CD4-positive, alpha-beta memory T cell (primary cell): ENCODE measurements around the gene PYDC1. TPM values are rescaled to one million over a fixed set of nuclear protein-coding genes. Genes with fewer than 3 reads are reported as not detected.
"Not testable (repeated sequence)": the region's sequence is repeated elsewhere in the genome, so short reads cannot be mapped to it uniquely, and the experiment has no call there.

Source experiments
- CTCF ChIA-PET: fragments of 350-600 bp; sonication (Branson Sonifier 250); formaldehyde crosslinking; loops from one replicate; lab custom pipeline; 2021; ENCODE audit warnings: inconsistent platforms; ENCODE audit not compliant: partially characterized antibody; lab: Charles Lee
- POLR2A ChIA-PET: fragments of 350-600 bp; sonication (Branson Sonifier 250); formaldehyde crosslinking; loops from one replicate; lab custom pipeline; 2021; ENCODE audit not compliant: partially characterized antibody; lab: Charles Lee
- DNase-seq, 5 donors: peaks; one replicate each; pipeline versions ENCODE4 v3.0.0 to v3.0.0-alpha.2; 2020 to 2022; ENCODE audit warnings: mixed read lengths in 1 of 5
- H3K27ac ChIP-seq: one replicate; pipeline ENCODE4 v1.7.0; 2013; ENCODE audit warnings: low read depth, low read length
- H3K27me3 ChIP-seq: 2 replicates; pipeline ENCODE4 v1.7.0; 2013; ENCODE audit warnings: mild to moderate bottlenecking, low read length, moderate library complexity; ENCODE audit not compliant: insufficient read depth
- H3K36me3 ChIP-seq: 2 replicates; pipeline ENCODE4 v1.7.0; 2013; ENCODE audit warnings: mild to moderate bottlenecking, low read length, moderate library complexity; ENCODE audit not compliant: insufficient read depth
- H3K4me1 ChIP-seq: 2 replicates; pipeline ENCODE4 v1.7.0; 2013; ENCODE audit warnings: mild to moderate bottlenecking, low read length, moderate library complexity; ENCODE audit not compliant: insufficient read depth
- H3K4me3 ChIP-seq, 2 donors: one replicate each; pipeline ENCODE4 v1.7.0; 2013; ENCODE audit warnings: low read length in 2 of 2, mild to moderate bottlenecking in 1 of 2
- H3K9me3 ChIP-seq, 2 donors: one replicate each; pipeline ENCODE4 v1.7.0; 2013; ENCODE audit warnings: low read length in 2 of 2, control low read depth in 1 of 2; ENCODE audit not compliant: control insufficient read depth in 1 of 2
- H3K27ac Mint-ChIP-seq, 7 donors: one replicate each; pipeline ENCODE4 v1.8.0; 2020 to 2021; ENCODE audit warnings: mixed read lengths in 7 of 7, mild to moderate bottlenecking in 6 of 7, inconsistent platforms in 3 of 7, moderate library complexity in 3 of 7
- H3K27me3 Mint-ChIP-seq, 2 donors: one replicate each; pipeline ENCODE4 v1.8.0; 2020 to 2021; ENCODE audit warnings: mixed read lengths in 2 of 2
- H3K36me3 Mint-ChIP-seq, 2 donors: one replicate each; pipeline ENCODE4 v1.8.0; 2020 to 2021; ENCODE audit warnings: mixed read lengths in 2 of 2, inconsistent platforms in 1 of 2, mild to moderate bottlenecking in 1 of 2
- H3K4me1 Mint-ChIP-seq, 4 donors: one replicate each; pipeline ENCODE4 v1.8.0; 2020 to 2021; ENCODE audit warnings: mixed read lengths in 4 of 4, mild to moderate bottlenecking in 1 of 4
- H3K4me3 Mint-ChIP-seq, 8 donors: one replicate each; pipeline ENCODE4 v1.8.0; 2020 to 2021; ENCODE audit warnings: mixed read lengths in 8 of 8, mild to moderate bottlenecking in 7 of 8, moderate library complexity in 6 of 8, inconsistent platforms in 3 of 8
- H3K9me3 Mint-ChIP-seq, 8 donors: one replicate each; pipeline ENCODE4 v1.8.0; 2020 to 2021; ENCODE audit warnings: mixed read lengths in 8 of 8, mild to moderate bottlenecking in 5 of 8, inconsistent platforms in 3 of 8, moderate library complexity in 1 of 8
- intact Hi-C: fragments of 100-400 bp; cut with micrococcal nuclease; formaldehyde crosslinking; loops from one replicate; pipeline ENCODE4 v1.15.1; 2023
- polyA plus RNA-seq, 2 donors: library from polyadenylated mRNA; unstranded; fragments of 300-500 nt; fragmentation: Illumina TruSeq; gene quantifications; one replicate each; pipeline ENCODE4 v1.2.3, GENCODE V29; 2021
- total RNA-seq, 2 experiments: library from RNA; stranded (reverse); gene quantifications; one replicate each; pipeline ENCODE4 v1.2.3, GENCODE V29; 2021

The PYDC1 gene
- total and polyA plus RNA-seq, 4 experiments from 2014 or later = not detected

- DNase-seq = peak; percentile 52 to 76 (median 63)
- no peaks in the 10 kb centered on the region for H3K27me3 ChIP-seq
- CTCF ChIA-PET = interaction anchor here (0.9 to 3.3 kb wide), 5 partner anchors 8 to 23 kb away, joined by 3 to 11 read pairs (median 4); no protein-coding TSS in a partner anchor
- Mint-ChIP-seq H3K4me3 (peak overlapping the region; percentile 88 to 94 (median 90)), H3K36me3 (peaks cover 3 to 42% of the 10 kb centered on the region in 2 donors), H3K27ac (peak overlapping the region; percentile 75 to 92 (median 85)), H3K27me3 (no peaks in the 10 kb centered on the region), H3K4me1 (peaks cover 37 to 70% (median 49%) of the 10 kb centered on the region in 4 donors), H3K9me3 (peaks cover 0 to 14% (median 0%) of the 10 kb centered on the region in 8 donors)
- H3K4me1 ChIP-seq = peaks cover 49% of the 10 kb centered on the region
- peak overlapping the region; percentile 57 to 94 for H3K4me3 ChIP-seq
- POLR2A ChIA-PET = interaction anchor here (0.7 to 6.0 kb wide), 13 partner anchors 8 to 226 kb away, joined by 3 to 119 read pairs (median 9); partner anchors contain the start of genes FUS, KAT8, PYDC1 and ZNF646
- intact Hi-C loops = loop anchor here (2.0 kb wide), 1 partner anchor 242 kb away; the partner anchor contains the start of gene ZNF843
- H3K9me3 ChIP-seq = no peaks in the 10 kb centered on the region
- H3K36me3 ChIP-seq = peaks cover 5% of the 10 kb centered on the region
- no peak overlapping the region for H3K27ac ChIP-seq
Observed at GRCh38 chr16:31200821-31201568, 15.9 kb downstream of the PYDC1 start.

- H3K27me3 ChIP-seq, H3K4me3 ChIP-seq, H3K9me3 ChIP-seq, DNase-seq, H3K27me3 Mint-ChIP-seq, H3K27ac ChIP-seq: not testable (repeated sequence)
- Histone ChIP-seq H3K4me1 (peaks cover 49% of the 10 kb centered on the region), H3K36me3 (peaks cover 12% of the 10 kb centered on the region)
- ChIA-PET CTCF (interaction anchor here (1.5 to 3.3 kb wide), 2 partner anchors 17 to 22 kb away, joined by 6 to 11 read pairs; no protein-coding TSS in a partner anchor), POLR2A (interaction anchor here (0.7 to 6.0 kb wide), 8 partner anchors 10 to 227 kb away, joined by 3 to 119 read pairs (median 12); partner anchors contain the start of genes FUS, KAT8 and PYDC1)
- Mint-ChIP-seq H3K27ac (peak overlapping the region in 6 of 7 donors; percentile 41 to 91 (median 85)), H3K9me3 (peaks cover 0 to 16% (median 0%) of the 10 kb centered on the region in 8 donors), H3K4me3 (peak overlapping the region in 6 of 8 donors; percentile 7 to 63 (median 50)), H3K4me1 (peaks cover 37 to 72% (median 49%) of the 10 kb centered on the region in 4 donors), H3K36me3 (peaks cover 5 to 48% of the 10 kb centered on the region in 2 donors)
- intact Hi-C loops = loop anchor here (2.0 kb wide), 1 partner anchor 243 kb away; the partner anchor contains the start of gene ZNF843
Observed at GRCh38 chr16:31200111-31200510, 16.8 kb downstream of the PYDC1 start.

GRCh38 chr16:31199430-31200041, 17.4 kb downstream of the PYDC1 start:
- Mint-ChIP-seq H3K4me1 (peaks cover 37 to 72% (median 49%) of the 10 kb centered on the region in 4 donors), H3K36me3 (peaks cover 10 to 52% of the 10 kb centered on the region in 2 donors), H3K9me3 (peaks cover 0 to 16% (median 0%) of the 10 kb centered on the region in 8 donors), H3K27me3 (no peaks in the 10 kb centered on the region), H3K4me3 (peak overlapping the region in 7 of 8 donors; percentile 9 to 63 (median 49)), H3K27ac (peak overlapping the region; percentile 39 to 91 (median 53))
- Histone ChIP-seq H3K9me3 (no peaks in the 10 kb centered on the region), H3K27me3 (no peaks in the 10 kb centered on the region), H3K4me3 (no peak overlapping the region), H3K36me3 (peaks cover 18% of the 10 kb centered on the region), H3K4me1 (peaks cover 49% of the 10 kb centered on the region), H3K27ac (no peak overlapping the region)
- intact Hi-C loops = loop anchor here (2.0 kb wide), 1 partner anchor 243 kb away; the partner anchor contains the start of gene ZNF843
- peak in 1 of 5 donors; percentile 5 for DNase-seq
- POLR2A ChIA-PET = interaction anchor here (0.5 to 8.2 kb wide), 7 partner anchors 9 to 64 kb away, joined by 3 to 119 read pairs (median 19); partner anchors contain the start of genes FUS and PYDC1
- CTCF ChIA-PET = no interaction called here

GRCh38 chr16:31198207-31198882, 18.6 kb downstream of the PYDC1 start:
- Mint-ChIP-seq H3K4me3 (no peak overlapping the region), H3K27ac (peak overlapping the region in 4 of 7 donors; percentile 58 to 91 (median 84)), H3K4me1 (peaks cover 35 to 69% (median 50%) of the 10 kb centered on the region in 4 donors), H3K27me3 (no peaks in the 10 kb centered on the region), H3K36me3 (peaks cover 17 to 61% of the 10 kb centered on the region in 2 donors), H3K9me3 (peaks cover 0 to 17% (median 0%) of the 10 kb centered on the region in 8 donors)
- Histone ChIP-seq H3K4me3 (no peak overlapping the region), H3K36me3 (peaks cover 27% of the 10 kb centered on the region), H3K9me3 (no peaks in the 10 kb centered on the region), H3K27ac (no peak overlapping the region), H3K27me3 (no peaks in the 10 kb centered on the region), H3K4me1 (peaks cover 49% of the 10 kb centered on the region)
- POLR2A ChIA-PET = interaction anchor here (0.9 to 8.2 kb wide), 7 partner anchors 9 to 56 kb away, joined by 3 to 62 read pairs (median 8); partner anchors contain the start of genes FUS and TRIM72
- DNase-seq = no peak
- CTCF ChIA-PET = no interaction called here
- intact Hi-C loops = no loop called here

- peaks cover 28 to 74% of the 10 kb centered on the region in 2 donors for H3K36me3 Mint-ChIP-seq
- H3K36me3 ChIP-seq = peaks cover 45% of the 10 kb centered on the region
- intact Hi-C loops = no loop called here
Observed at GRCh38 chr16:31196324-31197088, 20.4 kb downstream of the PYDC1 start.

GRCh38 chr16:31195861-31196260, 21.1 kb downstream of the PYDC1 start:
- POLR2A ChIA-PET = interaction anchor here (1.0 to 8.2 kb wide), 4 partner anchors 8 to 16 kb away, joined by 3 to 62 read pairs (median 4); partner anchors contain the start of gene FUS
- H3K27ac ChIP-seq, H3K4me3 ChIP-seq, H3K4me3 Mint-ChIP-seq, DNase-seq, H3K9me3 ChIP-seq, H3K27me3 Mint-ChIP-seq, CTCF ChIA-PET, intact Hi-C loops, H3K27me3 ChIP-seq: not testable (repeated sequence)
- H3K36me3 ChIP-seq = peaks cover 52% of the 10 kb centered on the region
- Mint-ChIP-seq H3K9me3 (peaks cover 0 to 10% (median 0%) of the 10 kb centered on the region in 8 donors), H3K36me3 (peaks cover 34 to 76% of the 10 kb centered on the region in 2 donors), H3K27ac (peak overlapping the region in 3 of 7 donors; percentile 77 to 91 (median 91)), H3K4me1 (peaks cover 34 to 66% (median 46%) of the 10 kb centered on the region in 4 donors)
- H3K4me1 ChIP-seq = peaks cover 30% of the 10 kb centered on the region

More at GRCh38 chr16:31196324-31197088, 20.4 kb downstream of the PYDC1 start:
- Histone ChIP-seq H3K4me3 (no peak overlapping the region), H3K9me3 (no peaks in the 10 kb centered on the region), H3K4me1 (peaks cover 36% of the 10 kb centered on the region), H3K27ac (no peak overlapping the region), H3K27me3 (no peaks in the 10 kb centered on the region)
- Mint-ChIP-seq H3K9me3 (peaks cover 0 to 11% (median 0%) of the 10 kb centered on the region in 8 donors), H3K4me3 (no peak overlapping the region), H3K4me1 (peaks cover 38 to 66% (median 48%) of the 10 kb centered on the region in 4 donors), H3K27ac (peak overlapping the region in 5 of 7 donors; percentile 18 to 91 (median 77)), H3K27me3 (no peaks in the 10 kb centered on the region)
- POLR2A ChIA-PET = interaction anchor here (1.0 to 8.2 kb wide), 4 partner anchors 9 to 17 kb away, joined by 3 to 62 read pairs (median 10); partner anchors contain the start of gene FUS
- CTCF ChIA-PET = no interaction called here
- no peak for DNase-seq
